T-helper 1 cell treated with Interleukin-12 subunit alpha and Interleukin-12 subunit beta and Interleukin-4 antibody, amounts not matched to agents 30 μg/mL and 1 μg/mL, for 36 hours (primary cell): ENCODE results near the gene C1orf159.

Experiments used
- H3K27ac Mint-ChIP-seq: one replicate; pipeline ENCODE4 v1.8.0; 2021; ENCODE audit warnings: mild to moderate bottlenecking, mixed read lengths
- H3K27me3 Mint-ChIP-seq: one replicate; pipeline ENCODE4 v1.8.0; 2021; ENCODE audit warnings: low read depth, mixed read lengths
- H3K36me3 Mint-ChIP-seq: one replicate; pipeline ENCODE4 v1.8.0; 2021; ENCODE audit warnings: low read depth, mixed read lengths
- H3K4me1 Mint-ChIP-seq: one replicate; pipeline ENCODE4 v1.8.0; 2021; ENCODE audit warnings: low read depth, mixed read lengths
- H3K4me3 Mint-ChIP-seq: one replicate; pipeline ENCODE4 v1.8.0; 2021; ENCODE audit warnings: mild to moderate bottlenecking, moderate library complexity, mixed read lengths
- H3K9me3 Mint-ChIP-seq: one replicate; pipeline ENCODE4 v1.8.0; 2021; ENCODE audit warnings: mixed read lengths

C1orf159 gene

DNA sequence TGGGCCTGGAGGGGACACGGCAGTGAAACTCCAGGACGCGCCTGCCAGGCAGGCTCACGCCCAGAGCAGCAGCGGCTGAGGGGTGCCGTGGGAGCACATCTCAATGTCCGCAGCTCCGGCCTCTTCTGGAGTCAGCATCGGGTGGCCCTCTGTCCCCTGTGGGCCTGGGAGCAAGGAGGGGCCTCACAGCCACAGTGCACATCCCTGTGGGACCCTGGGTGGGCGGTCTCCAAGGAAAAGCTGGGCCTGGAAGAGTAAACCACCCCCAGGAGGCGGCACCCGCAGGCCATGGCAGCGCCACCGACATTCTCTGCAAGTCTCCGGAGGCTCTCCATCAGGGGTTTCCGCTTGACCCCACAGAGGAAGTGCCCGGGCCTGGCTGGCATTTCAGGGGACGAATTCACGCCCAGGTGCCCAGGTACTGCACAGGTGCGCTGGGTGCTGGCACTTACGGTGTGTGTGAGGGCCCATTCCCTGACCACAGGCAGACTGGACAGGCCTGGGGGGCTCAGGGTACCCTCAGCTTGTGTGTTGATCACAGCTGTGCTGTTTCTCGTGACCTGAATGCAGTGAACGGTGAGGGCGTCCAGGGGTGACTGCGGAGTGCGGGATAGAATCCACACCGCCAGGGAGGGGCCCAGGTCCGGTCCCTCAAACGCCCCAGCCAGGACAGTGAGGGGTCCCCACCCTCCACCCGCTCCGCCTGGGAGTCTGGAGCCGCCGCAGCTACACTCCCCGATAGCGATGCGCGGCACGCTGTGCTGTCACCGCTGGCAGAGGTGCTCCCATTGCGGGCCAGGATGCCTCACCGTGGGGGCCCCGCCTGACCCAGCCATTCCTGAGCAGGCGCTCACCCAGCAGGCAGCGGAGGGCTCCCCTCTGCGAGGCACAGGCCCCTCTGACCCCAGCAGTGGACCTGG lies 25.2 kb downstream of the C1orf159 start:
- Mint-ChIP-seq H3K36me3 (peaks cover 5% of the 10 kb centered on the region), H3K4me1 (peaks cover 3% of the 10 kb centered on the region), H3K9me3 (no peaks in the 10 kb centered on the region), H3K27me3 (no peaks in the 10 kb centered on the region), H3K27ac (no peak overlapping the region), H3K4me3 (no peak overlapping the region)

GRCh38 chr1:1089731-1090423 lies 26.0 kb downstream of the C1orf159 start:
- H3K27ac Mint-ChIP-seq: no peak overlapping the region
- H3K36me3 Mint-ChIP-seq: peaks cover 2% of the 10 kb centered on the region
- H3K4me1 Mint-ChIP-seq: peaks cover 3% of the 10 kb centered on the region
- no peaks in the 10 kb centered on the region for H3K27me3 Mint-ChIP-seq
- H3K4me3 Mint-ChIP-seq: no peak overlapping the region
- no peaks in the 10 kb centered on the region for H3K9me3 Mint-ChIP-seq

- Mint-ChIP-seq H3K4me3 (no peak overlapping the region), H3K36me3 (peaks cover 2% of the 10 kb centered on the region), H3K9me3 (no peaks in the 10 kb centered on the region), H3K4me1 (peaks cover 3% of the 10 kb centered on the region), H3K27ac (no peak overlapping the region), H3K27me3 (no peaks in the 10 kb centered on the region)
Measured at GRCh38 chr1:1088801-1089680, 26.8 kb downstream of the C1orf159 start.

- Mint-ChIP-seq H3K9me3 (no peaks in the 10 kb centered on the region), H3K4me3 (no peak overlapping the region), H3K4me1 (peaks cover 3% of the 10 kb centered on the region), H3K36me3 (peaks cover 3% of the 10 kb centered on the region), H3K27me3 (no peaks in the 10 kb centered on the region), H3K27ac (no peak overlapping the region)
Measured at GRCh38 chr1:1088029-1088800, 27.7 kb downstream of the C1orf159 start.

GRCh38 chr1:1087351-1088028 lies 28.4 kb downstream of the C1orf159 start:
- Mint-ChIP-seq H3K27ac (no peak overlapping the region), H3K4me1 (no peaks in the 10 kb centered on the region), H3K9me3 (no peaks in the 10 kb centered on the region), H3K36me3 (peaks cover 1% of the 10 kb centered on the region), H3K4me3 (no peak overlapping the region), H3K27me3 (no peaks in the 10 kb centered on the region)

DNA sequence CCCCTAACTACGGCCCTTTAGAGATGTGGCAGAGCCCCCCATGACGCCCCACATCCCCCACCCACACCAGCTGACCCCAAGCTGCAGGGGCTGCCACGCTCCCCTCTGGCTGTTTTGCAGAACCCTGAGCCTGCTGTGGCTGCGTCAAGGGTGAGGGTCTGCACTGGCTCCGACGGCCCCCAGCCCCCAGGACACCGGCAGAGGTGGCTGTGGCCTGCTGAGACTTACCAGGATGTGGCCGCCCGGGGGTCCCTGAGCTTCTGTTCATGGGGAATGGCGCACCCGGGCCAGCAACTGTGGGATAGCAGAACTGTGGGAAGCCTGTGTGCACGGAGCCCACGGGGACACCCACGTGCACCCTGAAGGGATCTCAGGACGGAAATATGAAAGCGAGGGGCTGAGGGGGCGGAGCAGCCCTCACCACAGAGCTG lies 29.0 kb downstream of the C1orf159 start:
- peaks cover 1% of the 10 kb centered on the region for H3K36me3 Mint-ChIP-seq
- no peaks in the 10 kb centered on the region for H3K4me1 Mint-ChIP-seq
- no peaks in the 10 kb centered on the region for H3K9me3 Mint-ChIP-seq
- no peak overlapping the region for H3K27ac Mint-ChIP-seq
- no peaks in the 10 kb centered on the region for H3K27me3 Mint-ChIP-seq
- no peak overlapping the region for H3K4me3 Mint-ChIP-seq

DNA sequence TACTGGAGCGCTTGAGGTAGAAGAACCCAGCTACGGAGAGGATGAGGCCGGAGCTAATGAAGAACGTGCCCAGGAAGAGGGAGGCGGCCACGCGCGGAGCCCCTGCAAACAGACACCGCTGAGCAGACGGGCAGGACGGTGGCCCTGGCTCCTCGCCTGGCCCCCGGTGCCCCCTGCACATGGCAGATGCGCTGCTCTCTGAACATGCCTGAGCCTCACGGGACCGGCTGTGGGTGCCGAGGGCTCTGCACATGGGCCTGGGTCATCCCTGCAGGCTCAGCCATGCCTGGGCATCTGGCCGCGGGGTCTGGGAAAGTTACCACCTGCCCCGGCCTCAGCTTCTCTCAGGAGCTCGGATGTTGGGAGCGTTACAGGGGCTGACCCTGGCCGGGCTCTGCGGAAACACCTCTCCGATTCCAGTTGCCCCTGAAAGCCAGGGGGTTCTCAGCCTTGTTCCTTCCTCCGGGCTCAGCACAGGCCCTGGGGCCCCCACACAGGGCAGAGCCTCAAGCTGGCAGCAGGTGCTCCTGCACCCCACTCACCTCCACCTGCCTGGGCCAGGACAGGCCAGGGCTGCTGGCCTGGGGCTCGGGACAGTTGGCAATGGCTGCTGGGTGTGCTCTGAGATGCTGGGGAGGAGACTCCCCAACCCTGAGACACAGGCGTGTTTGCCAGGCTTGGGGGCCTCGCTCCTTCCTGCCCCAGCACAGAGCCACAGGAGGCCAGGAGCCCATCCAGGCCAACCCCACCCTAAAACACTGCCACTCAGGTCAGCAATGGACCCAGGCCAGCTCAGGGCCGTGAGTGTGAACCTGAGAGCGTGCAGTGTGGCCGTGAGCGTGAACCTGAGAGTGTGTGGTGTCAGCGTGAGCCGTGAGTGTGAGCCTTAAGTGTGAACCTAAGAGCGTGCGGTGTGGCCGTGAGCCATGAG lies 29.7 kb downstream of the C1orf159 start:
- no peak overlapping the region for H3K27ac Mint-ChIP-seq
- no peaks in the 10 kb centered on the region for H3K27me3 Mint-ChIP-seq
- peaks cover 1% of the 10 kb centered on the region for H3K36me3 Mint-ChIP-seq
- H3K9me3 Mint-ChIP-seq: no peaks in the 10 kb centered on the region
- no peaks in the 10 kb centered on the region for H3K4me1 Mint-ChIP-seq
- H3K4me3 Mint-ChIP-seq: no peak overlapping the region

- H3K27ac Mint-ChIP-seq: no peak overlapping the region
- peaks cover 1% of the 10 kb centered on the region for H3K36me3 Mint-ChIP-seq
- H3K4me1 Mint-ChIP-seq: no peaks in the 10 kb centered on the region
- no peaks in the 10 kb centered on the region for H3K9me3 Mint-ChIP-seq
- no peaks in the 10 kb centered on the region for H3K27me3 Mint-ChIP-seq
- no peak overlapping the region for H3K4me3 Mint-ChIP-seq
Measured at GRCh38 chr1:1085171-1085841, 30.6 kb downstream of the C1orf159 start.

GRCh38 chr1:1084372-1085170 lies 31.3 kb downstream of the C1orf159 start:
- H3K4me1 Mint-ChIP-seq: no peaks in the 10 kb centered on the region
- no peaks in the 10 kb centered on the region for H3K27me3 Mint-ChIP-seq
- H3K36me3 Mint-ChIP-seq: peaks cover 1% of the 10 kb centered on the region
- no peaks in the 10 kb centered on the region for H3K9me3 Mint-ChIP-seq
- no peak overlapping the region for H3K27ac Mint-ChIP-seq
- no peak overlapping the region for H3K4me3 Mint-ChIP-seq

DNA sequence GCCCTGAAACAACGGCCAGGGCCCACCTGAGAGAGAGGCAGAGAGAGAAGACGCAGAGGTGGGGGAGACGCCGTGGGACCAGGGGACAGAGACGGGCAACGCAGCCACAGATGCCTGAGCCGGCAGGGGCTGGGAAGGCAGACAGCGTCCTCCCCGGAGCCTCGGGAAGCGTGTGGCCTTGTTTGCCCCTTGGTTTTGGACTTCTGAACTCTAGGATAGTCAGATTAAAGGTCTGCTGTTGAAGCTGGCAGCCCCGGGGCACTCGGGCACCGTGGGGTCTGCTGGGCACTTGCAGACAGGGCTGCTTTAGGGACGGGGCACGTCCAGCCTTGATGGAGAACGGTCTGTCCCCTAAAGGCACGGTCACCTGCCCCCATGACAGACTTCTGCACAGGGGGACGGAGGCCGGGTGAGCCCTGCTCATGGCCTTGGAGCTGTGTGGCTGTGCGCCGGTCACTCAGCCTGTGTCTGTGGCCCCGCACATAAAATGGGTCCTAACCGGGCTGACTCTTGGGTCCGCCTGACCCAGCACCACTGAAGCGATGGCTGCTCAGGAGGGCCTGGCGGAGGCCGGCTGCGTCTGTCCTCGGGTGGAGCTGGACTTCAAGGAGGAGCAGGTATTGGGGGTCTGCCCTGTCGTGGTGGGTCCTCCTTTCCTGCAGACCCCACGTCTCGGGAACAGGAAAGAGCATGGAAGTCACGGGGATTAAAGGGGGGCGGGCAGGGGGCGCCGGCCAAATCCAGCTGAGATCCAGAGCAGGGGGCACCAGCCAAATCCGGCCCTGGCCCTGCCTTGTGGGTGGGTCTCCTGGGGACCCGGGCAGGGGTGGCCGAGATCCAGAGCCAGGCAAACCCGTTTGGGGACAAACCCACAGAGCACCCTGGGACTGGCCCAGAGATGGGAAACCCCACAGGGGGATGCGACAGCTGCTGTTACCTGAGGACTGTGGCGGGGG lies 32.2 kb downstream of the C1orf159 start:
- Mint-ChIP-seq H3K36me3 (peaks cover 1% of the 10 kb centered on the region), H3K27ac (no peak overlapping the region), H3K4me1 (no peaks in the 10 kb centered on the region), H3K9me3 (no peaks in the 10 kb centered on the region), H3K4me3 (no peak overlapping the region), H3K27me3 (no peaks in the 10 kb centered on the region)
